D721Med (cell line): ENCODE results near the gene CXADR.

Source experiments
- DNase-seq: peaks from one replicate; pipeline ENCODE4 v3.0.0; 2011; ENCODE audit warnings: low spot score; ENCODE audit not compliant: insufficient read length
- FAIRE-seq: peaks from 2 replicates; lab custom pipeline; 2011; peaks lifted over from hg19 to GRCh38; lab: Jason Lieb, UNC
- TF ChIP-seq, protein P1 (sequence below): IDR thresholded peaks from 2 replicates; pipeline ENCODE4 v1.5.1; 2012; ENCODE audit warnings: mild to moderate bottlenecking, control low read depth; ENCODE audit not compliant: insufficient read depth; ENCODE audit errors: missing control alignments

The CXADR gene

GRCh38 chr21:17578876-17579275 is 66.0 kb downstream of the CXADR start:
- FAIRE-seq (no peak), DNase-seq (no peak)

GRCh38 chr21:17580319-17580718 is 67.5 kb downstream of the CXADR start:
- TF ChIP-seq, protein P1, sequence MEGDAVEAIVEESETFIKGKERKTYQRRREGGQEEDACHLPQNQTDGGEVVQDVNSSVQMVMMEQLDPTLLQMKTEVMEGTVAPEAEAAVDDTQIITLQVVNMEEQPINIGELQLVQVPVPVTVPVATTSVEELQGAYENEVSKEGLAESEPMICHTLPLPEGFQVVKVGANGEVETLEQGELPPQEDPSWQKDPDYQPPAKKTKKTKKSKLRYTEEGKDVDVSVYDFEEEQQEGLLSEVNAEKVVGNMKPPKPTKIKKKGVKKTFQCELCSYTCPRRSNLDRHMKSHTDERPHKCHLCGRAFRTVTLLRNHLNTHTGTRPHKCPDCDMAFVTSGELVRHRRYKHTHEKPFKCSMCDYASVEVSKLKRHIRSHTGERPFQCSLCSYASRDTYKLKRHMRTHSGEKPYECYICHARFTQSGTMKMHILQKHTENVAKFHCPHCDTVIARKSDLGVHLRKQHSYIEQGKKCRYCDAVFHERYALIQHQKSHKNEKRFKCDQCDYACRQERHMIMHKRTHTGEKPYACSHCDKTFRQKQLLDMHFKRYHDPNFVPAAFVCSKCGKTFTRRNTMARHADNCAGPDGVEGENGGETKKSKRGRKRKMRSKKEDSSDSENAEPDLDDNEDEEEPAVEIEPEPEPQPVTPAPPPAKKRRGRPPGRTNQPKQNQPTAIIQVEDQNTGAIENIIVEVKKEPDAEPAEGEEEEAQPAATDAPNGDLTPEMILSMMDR: no peak
- FAIRE-seq (no peak), DNase-seq (no peak)

More at GRCh38 chr21:17578876-17579275, 66.0 kb downstream of the CXADR start:
- TF ChIP-seq, protein P1: no peak

DNA sequence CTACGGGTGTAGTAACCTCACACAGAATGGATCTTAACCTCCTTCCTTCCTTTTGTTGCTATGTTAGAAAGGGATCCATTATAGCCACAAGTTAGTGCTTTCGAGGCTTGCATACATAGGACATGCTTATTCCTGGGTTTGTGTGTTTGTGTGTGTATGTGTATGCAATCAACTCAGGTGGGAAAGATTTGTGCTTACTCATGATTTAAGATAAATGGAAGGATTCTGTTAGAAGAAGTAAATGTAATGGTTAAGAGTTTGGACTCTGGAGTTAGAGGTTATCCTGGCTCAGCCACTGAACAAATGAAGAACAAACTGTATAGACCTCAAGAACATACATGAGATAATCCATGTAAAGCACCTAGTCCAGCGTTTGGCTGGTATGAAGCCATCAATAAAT is 71.1 kb downstream of the CXADR start:
- TF ChIP-seq, protein P1: no peak
- no peak for FAIRE-seq

GRCh38 chr21:17585875-17586450 is 73.1 kb downstream of the CXADR start:
- FAIRE-seq: peak; percentile 87
- peak; percentile 21 for DNase-seq
- TF ChIP-seq, protein P1: peak; percentile 73

More for the DNA sequence above, 71.1 kb downstream of the CXADR start:
- no peak for DNase-seq

GRCh38 chr21:17590430-17590829 is 77.6 kb downstream of the CXADR start:
- DNase-seq (no peak), FAIRE-seq (no peak)
- TF ChIP-seq, protein P1: no peak

DNA sequence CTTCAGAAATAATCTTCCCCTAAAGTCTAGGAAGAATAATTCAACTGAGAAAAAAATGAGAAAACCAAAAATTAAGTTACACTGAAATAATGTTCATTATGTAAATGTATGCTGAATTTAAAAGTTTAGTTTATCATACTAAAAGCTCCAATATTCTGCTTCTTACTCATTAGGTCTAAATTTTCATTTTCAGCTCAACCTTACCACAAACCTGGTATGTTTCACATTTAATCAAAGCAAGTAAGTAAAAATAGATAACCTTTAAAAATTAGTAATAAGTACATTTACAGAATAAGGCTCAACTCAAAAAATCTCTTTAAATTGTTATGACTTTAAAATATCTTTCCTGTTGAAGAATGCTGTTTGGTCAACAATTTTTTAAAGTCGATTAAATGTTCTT is 84.8 kb downstream of the CXADR start:
- FAIRE-seq: no peak
- no peak for DNase-seq
- TF ChIP-seq, protein P1: no peak

GRCh38 chr21:17598437-17598836 is 85.6 kb downstream of the CXADR start:
- FAIRE-seq (no peak), DNase-seq (no peak)

More at GRCh38 chr21:17598437-17598836, 85.6 kb downstream of the CXADR start:
- TF ChIP-seq, protein P1: no peak
